IPS-18a (cell line): Measurements from ENCODE around the gene ACOT6.
A peak's percentile ranks its signal among the peaks of the same experiment; 100 is the strongest.
"Not testable (repeated sequence)": the region's sequence is repeated elsewhere in the genome, so short reads cannot be mapped to it uniquely, and the experiment has no call there.

ENCODE experiments used
- H3K27ac ChIP-seq: one replicate; pipeline ENCODE4 v1.5.1; 2013; ENCODE audit warnings: low read length
- H3K27me3 ChIP-seq: one replicate; pipeline ENCODE4 v1.6.1; 2013; ENCODE audit warnings: mild to moderate bottlenecking, low read length; ENCODE audit not compliant: control insufficient read depth, insufficient read depth
- H3K36me3 ChIP-seq: one replicate; pipeline ENCODE4 v1.6.1; 2013; ENCODE audit warnings: low read depth, low read length; ENCODE audit not compliant: control insufficient read depth
- H3K4me1 ChIP-seq: one replicate; pipeline ENCODE4 v1.6.1; 2013; ENCODE audit warnings: low read depth, low read length; ENCODE audit not compliant: control insufficient read depth
- H3K4me3 ChIP-seq: one replicate; pipeline ENCODE4 v1.5.1; 2013; ENCODE audit warnings: low read length
- H3K9ac ChIP-seq: one replicate; pipeline ENCODE4 v1.6.1; 2013; ENCODE audit warnings: mild to moderate bottlenecking, low read length, moderate library complexity
- H3K9me3 ChIP-seq: one replicate; pipeline ENCODE4 v1.6.1; 2013; ENCODE audit warnings: low read depth, low read length; ENCODE audit not compliant: control insufficient read depth

ACOT6 gene

DNA sequence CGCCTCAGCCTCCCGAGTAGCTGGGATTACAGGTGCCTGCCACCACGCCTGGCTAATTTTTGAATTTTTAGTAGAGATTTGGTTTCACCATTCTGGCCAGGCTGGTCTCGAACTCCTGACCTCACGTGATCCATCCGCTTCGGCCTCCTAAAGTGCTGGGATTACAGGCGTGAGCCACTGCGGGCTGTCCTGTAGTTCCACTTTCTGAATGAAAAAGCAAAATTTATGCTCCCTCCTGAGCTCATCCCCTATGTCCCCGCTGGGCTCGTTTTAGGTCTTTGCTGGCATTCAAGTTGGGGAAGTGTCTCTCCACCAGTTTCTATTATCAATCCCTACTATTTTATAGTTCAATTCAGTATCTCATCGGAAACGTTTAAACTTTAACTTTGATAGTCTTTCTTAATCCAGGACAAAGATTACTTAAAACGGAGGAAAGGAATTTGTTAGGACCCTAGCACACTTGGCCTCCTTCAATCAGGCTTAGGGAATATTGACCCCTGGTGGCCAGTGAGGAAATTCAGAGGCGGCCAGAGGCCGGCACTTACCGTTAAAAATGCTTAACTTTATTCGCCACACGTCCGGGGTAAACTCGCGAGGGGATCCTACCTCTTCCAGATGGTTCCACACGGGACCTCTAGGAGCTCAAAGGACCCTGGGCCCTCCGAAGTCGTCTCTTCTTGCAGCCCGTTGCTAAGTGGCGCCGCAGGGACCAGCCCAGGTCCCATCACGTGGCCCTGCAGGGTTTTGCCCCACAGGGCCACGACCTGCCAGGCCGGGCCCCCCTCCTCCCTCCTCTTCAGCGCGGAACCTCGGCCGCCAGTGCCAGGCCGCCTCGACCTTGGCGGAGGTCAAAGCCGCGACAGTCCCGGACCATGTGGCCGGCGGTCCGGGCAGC is 21.0 kb downstream of the ACOT6 start:
- Histone ChIP-seq H3K9ac (peak overlapping the region; percentile 72), H3K4me1 (peaks cover 8% of the 10 kb centered on the region), H3K27ac (no peak overlapping the region), H3K36me3 (no peaks in the 10 kb centered on the region), H3K4me3 (peak overlapping the region; percentile 73), H3K27me3 (no peaks in the 10 kb centered on the region), H3K9me3 (no peaks in the 10 kb centered on the region)

DNA sequence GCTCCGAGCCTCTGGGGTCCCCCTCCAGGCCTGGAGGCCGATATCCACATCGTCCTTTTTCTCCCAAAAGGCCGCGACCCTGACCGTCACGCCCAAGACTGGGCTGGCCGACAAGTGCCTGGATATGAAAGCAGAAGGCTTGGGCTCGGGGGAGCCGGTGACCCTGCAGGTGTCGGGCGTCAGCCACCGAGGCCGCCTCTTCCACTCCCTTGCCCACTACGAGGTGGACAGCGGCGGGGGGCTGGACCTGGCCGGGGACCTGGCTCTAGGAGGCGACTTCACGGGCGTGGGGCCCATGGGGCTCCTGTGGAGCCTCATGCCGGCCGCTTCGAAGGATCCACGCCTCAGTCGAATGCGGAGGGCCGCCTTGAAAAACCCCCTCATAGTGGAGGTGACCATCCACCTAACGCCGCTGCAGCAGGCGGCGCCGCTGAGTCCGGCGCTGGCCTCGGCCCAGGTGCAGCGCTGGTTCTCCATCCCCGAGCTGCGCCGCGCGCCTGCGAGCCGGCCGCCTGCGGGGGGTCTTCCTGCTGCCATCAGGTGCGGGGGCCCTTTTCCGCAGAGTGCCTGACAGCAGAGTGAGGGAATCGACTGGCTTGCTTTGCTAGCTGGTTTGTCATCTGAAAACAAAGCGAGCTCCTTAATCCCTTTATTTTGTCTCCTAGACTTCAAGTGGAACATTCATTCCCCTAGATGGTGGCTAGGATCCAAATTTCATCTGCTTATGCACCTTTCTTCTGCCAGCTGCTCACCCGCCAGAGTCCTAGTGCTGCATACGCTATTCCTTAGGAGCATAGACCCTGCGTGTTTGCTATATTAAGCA is 21.9 kb downstream of the ACOT6 start:
- Histone ChIP-seq H3K9me3 (no peaks in the 10 kb centered on the region), H3K36me3 (no peaks in the 10 kb centered on the region), H3K9ac (peak overlapping the region; percentile 72), H3K27ac (no peak overlapping the region), H3K4me3 (peak overlapping the region; percentile 73), H3K27me3 (no peaks in the 10 kb centered on the region), H3K4me1 (peaks cover 8% of the 10 kb centered on the region)

DNA sequence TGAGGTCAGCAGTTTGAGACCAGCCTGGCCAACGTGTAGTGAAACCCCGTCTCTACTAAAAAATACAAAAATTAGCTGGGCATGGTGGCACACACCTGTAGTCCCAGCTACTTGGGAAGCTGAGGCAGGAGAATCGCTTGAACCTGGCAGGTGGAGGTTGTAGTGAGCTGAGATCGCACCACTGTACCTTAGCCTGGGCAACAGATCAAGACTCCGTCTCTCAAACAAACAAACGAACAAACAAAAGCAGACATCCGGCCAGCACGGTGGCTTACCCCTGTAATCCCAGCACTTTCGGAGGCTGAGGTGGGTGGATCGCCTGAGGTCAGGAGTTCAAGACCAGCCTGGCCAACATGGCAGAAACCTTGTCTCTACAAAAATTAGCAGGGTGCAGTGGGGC is 24.0 kb downstream of the ACOT6 start:
- not testable (repeated sequence) for H3K27me3 ChIP-seq, H3K36me3 ChIP-seq, H3K27ac ChIP-seq, H3K4me1 ChIP-seq, H3K9ac ChIP-seq, H3K4me3 ChIP-seq, H3K9me3 ChIP-seq

DNA sequence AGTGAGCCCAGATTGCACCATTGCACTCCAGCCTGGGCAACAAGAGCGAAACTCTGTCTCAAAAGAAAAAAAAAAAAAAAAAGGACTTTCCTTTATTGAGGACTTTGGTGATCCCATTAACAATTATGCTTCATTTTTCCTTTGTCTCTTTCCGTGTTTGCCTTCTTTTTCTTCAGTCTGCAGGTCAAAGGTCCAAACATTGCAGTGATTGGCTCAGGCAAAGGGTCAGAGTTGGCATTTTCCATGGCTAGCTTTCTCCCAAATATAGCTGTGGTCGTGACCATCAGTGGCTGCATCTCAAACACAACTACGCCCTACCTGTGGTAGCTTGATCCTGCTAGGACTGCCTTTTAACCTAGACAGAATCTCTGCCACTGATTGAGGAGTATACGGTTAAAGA is 25.5 kb downstream of the ACOT6 start:
- H3K27ac ChIP-seq: no peak overlapping the region
- H3K36me3 ChIP-seq: no peaks in the 10 kb centered on the region

DNA sequence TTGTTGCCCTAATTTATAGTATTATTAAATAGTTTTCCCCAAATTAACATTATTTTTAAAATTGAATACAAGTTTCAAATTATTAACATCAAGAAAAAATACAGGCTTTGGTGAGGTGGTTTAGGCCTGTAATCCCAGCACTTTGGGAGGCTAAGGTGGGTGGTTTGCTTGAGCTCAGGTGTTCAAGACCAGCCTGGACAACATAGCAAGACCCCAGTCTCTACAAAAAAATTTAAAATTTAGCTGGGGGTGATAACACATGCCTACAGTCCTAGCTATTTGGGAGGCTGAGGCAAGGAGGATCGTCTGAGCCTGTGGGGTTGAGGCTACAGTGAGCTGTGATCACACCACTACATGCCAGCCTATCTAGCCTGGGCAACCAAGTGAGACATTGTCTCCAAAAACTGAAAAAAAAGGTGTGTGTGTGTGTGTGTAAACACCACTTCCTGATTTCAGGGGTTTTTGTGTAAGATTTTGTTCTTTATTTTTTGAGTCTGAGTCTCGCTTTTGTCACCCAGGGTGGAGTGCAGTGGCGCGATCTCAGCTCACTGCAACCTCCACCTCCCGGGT is 28.6 kb downstream of the ACOT6 start:
- Histone ChIP-seq H3K4me1 (peaks cover 8% of the 10 kb centered on the region), H3K27me3 (no peaks in the 10 kb centered on the region), H3K27ac (no peak overlapping the region)

More for the DNA sequence above, 25.5 kb downstream of the ACOT6 start:
- H3K4me3 ChIP-seq: no peak overlapping the region
- no peak overlapping the region for H3K9ac ChIP-seq
- no peaks in the 10 kb centered on the region for H3K27me3 ChIP-seq
- peaks cover 8% of the 10 kb centered on the region for H3K4me1 ChIP-seq
- no peaks in the 10 kb centered on the region for H3K9me3 ChIP-seq

DNA sequence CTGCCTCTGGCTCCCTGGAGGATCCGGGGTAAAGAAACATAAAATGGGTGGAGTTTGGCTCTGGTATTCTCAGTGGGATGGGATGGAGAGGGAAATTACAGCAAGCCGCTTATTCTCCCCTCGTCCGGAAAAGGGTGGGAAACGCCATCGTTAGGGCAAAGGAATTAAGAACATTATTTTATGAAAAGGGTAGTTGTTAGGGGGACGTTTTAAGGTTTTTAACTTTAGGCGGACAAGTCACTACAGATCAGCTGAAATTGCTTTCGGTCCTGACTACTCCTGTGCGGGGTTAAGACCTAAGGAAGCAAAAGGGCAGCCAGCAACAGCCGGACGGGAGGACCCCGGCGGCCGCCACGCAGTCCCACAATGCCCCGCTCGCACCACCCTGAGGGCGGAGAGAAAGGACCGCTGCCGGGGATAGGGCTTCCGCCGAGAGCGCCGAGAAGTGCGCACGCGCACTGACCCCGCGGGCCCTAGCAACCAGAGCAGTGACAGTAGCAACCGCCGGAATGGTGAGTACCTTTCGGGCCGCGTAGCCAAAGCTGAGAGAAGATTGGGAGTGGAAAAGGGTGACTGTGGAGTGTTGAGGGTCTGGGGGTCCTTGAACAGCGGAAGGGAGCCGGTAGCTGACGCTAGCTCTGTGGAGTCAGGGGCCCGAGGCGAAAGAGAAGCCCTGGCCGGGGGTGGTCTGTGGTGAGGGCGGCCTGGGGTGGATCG is 32.4 kb downstream of the ACOT6 start, which contains the start of gene DNAL1:
Gene DNAL1 (plus strand): TSS at position 456 of the 717 bp plus-strand sequence. CDS start 54 bp downstream, at position 510.
- H3K4me3 ChIP-seq: peak within 1 kb of the TSS; percentile 89
- H3K9me3 ChIP-seq: no peaks in the 10 kb centered on the region
- no peaks in the 10 kb centered on the region for H3K27me3 ChIP-seq
- H3K36me3 ChIP-seq: no peaks in the 10 kb centered on the region
- H3K9ac ChIP-seq: peak within 1 kb of the TSS; percentile 59
- H3K4me1 ChIP-seq: peaks cover 8% of the 10 kb centered on the region
- peak within 1 kb of the TSS; percentile 8 for H3K27ac ChIP-seq

More for the DNA sequence above, 28.6 kb downstream of the ACOT6 start:
- Histone ChIP-seq H3K36me3 (no peaks in the 10 kb centered on the region), H3K4me3 (no peak overlapping the region), H3K9ac (no peak overlapping the region), H3K9me3 (no peaks in the 10 kb centered on the region)

DNA sequence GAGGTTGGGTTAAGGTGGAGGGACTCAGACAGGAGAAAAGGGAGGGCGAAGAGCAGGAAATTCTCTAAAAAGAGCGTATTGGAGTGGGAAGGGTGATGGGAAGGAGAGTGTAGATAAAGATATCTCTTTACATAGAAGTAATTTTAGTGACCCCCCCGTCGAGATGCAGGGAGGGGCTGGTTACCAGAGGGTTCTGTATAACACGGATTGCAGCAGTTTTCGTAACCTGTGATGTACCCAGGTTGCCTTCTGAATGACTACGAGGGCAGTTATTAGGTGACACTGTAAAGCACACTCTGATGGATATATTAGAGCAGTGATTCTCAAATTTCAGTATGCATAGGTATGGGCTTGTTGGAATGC is 32.9 kb downstream of the ACOT6 start:
- Histone ChIP-seq H3K27me3 (no peaks in the 10 kb centered on the region), H3K27ac (no peak overlapping the region), H3K4me3 (peak overlapping the region; percentile 89), H3K9ac (peak overlapping the region; percentile 59), H3K36me3 (no peaks in the 10 kb centered on the region), H3K4me1 (peaks cover 8% of the 10 kb centered on the region), H3K9me3 (no peaks in the 10 kb centered on the region)

DNA sequence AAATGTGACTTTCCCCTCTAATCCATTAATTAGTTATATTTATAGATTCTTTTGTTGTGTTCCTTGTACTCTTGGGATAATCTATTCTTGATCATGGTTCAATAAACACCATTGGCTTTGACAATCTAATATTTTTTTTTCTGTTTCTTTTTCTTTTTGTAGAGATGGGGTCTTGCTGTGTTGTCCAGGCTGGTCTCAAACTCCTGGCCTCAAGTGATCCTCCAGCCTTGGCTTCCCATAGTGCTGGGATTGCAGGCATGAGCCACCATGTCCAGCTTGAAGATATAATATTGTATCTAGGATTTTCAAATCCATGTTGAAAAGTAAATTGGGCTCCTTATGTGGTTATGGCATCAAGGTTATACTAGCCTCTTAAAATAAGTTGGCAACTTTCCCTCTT is 38.7 kb downstream of the ACOT6 start:
- no peak overlapping the region for H3K27ac ChIP-seq
- no peaks in the 10 kb centered on the region for H3K4me1 ChIP-seq
- H3K36me3 ChIP-seq: no peaks in the 10 kb centered on the region
- no peaks in the 10 kb centered on the region for H3K27me3 ChIP-seq
- no peak overlapping the region for H3K4me3 ChIP-seq
- H3K9ac ChIP-seq: no peak overlapping the region
- H3K9me3 ChIP-seq: no peaks in the 10 kb centered on the region

DNA sequence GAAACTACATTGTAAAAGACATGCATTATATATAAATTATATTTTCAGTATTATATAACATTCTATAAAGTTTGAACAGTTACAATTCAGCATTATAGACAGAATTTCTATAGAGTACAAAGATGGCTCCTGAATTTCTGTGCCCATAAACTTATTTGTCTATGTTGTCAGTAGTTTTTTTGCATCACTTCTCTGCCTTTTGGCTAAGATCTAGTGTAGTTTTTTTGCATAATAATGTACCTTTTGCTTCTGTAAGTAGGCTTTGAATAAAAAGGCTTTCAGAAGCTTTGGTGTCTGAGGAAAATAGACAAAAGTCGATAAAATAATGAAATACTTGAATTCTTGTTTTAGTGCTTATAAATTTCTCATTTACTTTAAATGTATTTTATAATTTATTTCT is 43.5 kb downstream of the ACOT6 start:
- H3K9me3 ChIP-seq: no peaks in the 10 kb centered on the region
- H3K4me1 ChIP-seq: no peaks in the 10 kb centered on the region
- no peaks in the 10 kb centered on the region for H3K27me3 ChIP-seq
- H3K27ac ChIP-seq: no peak overlapping the region
- no peak overlapping the region for H3K4me3 ChIP-seq
- H3K9ac ChIP-seq: no peak overlapping the region
- no peaks in the 10 kb centered on the region for H3K36me3 ChIP-seq

DNA sequence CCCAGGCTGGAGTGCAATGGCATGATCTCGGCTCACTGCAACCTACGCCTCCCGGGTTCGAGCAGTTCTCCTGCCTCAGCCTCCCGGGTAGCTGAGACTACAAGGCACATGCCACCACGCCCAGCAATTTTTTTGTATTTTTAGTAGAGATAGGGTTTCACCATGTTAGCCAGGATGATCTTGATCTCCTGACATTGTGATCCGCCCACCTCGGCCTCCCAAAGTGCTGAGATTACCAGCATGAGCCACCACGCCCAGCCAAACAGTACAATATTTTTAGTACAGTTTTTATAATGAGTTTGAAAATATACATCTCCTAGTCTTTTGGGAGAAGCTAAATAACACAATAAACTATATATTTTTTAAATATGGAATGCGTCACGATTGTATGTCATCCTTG is 46.9 kb downstream of the ACOT6 start:
- not testable (repeated sequence) for H3K27me3 ChIP-seq, H3K4me1 ChIP-seq, H3K9me3 ChIP-seq, H3K27ac ChIP-seq, H3K36me3 ChIP-seq, H3K4me3 ChIP-seq, H3K9ac ChIP-seq

DNA sequence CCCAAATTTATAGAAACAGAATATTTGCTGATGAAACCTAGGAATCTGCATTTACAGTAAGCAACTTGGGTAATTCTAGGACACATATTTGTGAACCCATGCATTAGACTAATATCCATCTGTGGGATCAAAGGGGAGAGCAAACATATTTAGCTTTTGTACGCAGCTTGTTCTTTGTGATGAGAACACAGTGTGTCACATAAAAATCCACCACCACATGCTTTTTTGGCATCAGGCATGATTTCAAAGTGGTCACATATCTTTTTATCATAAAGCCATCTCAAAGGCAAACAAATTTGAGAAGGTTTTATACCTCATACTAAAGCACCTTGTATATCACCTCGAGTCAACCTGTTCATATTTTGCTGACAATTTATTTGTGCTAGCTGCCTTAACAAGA is 48.2 kb downstream of the ACOT6 start:
- H3K4me3 ChIP-seq: no peak overlapping the region
- no peaks in the 10 kb centered on the region for H3K4me1 ChIP-seq
- H3K9me3 ChIP-seq: no peaks in the 10 kb centered on the region
- H3K27me3 ChIP-seq: no peaks in the 10 kb centered on the region
- H3K36me3 ChIP-seq: no peaks in the 10 kb centered on the region
- H3K9ac ChIP-seq: no peak overlapping the region
- H3K27ac ChIP-seq: no peak overlapping the region
